H1 (cell line): ENCODE data around the gene SULT6B1. TPM values are rescaled to one million over a fixed set of nuclear protein-coding genes. Genes with fewer than 3 reads are reported as not detected.

Experiments
- CHD2 ChIP-seq: IDR thresholded peaks from 2 replicates; pipeline ENCODE4 v1.6.1; 2012; ENCODE audit warnings: low read length, improper control_type of control experiment
- EZH2 ChIP-seq: fragments of 200-600 bp; sonication (generic); IDR thresholded peaks from 2 replicates; pipeline ENCODE4 v1.7.1; 2012; ENCODE audit warnings: low read depth, mild to moderate bottlenecking, moderate library complexity, low read length, inconsistent platforms; ENCODE audit not compliant: severe bottlenecking
- KDM1A ChIP-seq: fragments of 200-600, 300-600 bp; sonication (generic); IDR thresholded peaks from 2 replicates; pipeline ENCODE4 v1.7.1; 2016; ENCODE audit warnings: mild to moderate bottlenecking, low read length, borderline replicate concordance
- NANOG ChIP-seq: IDR thresholded peaks from 2 replicates; pipeline ENCODE4 v1.6.1; 2011; ENCODE audit warnings: low read length, low read depth, mild to moderate bottlenecking, inconsistent platforms; ENCODE audit not compliant: insufficient read depth, poor library complexity, severe bottlenecking
- NRF1 ChIP-seq: IDR thresholded peaks from 2 replicates; pipeline ENCODE4 v1.6.1; 2011; ENCODE audit warnings: mild to moderate bottlenecking, low read depth, low read length, improper control_type of control experiment
- RNF2 ChIP-seq: fragments of 200-900, 300-1000 bp; sonication (generic); IDR thresholded peaks from 2 replicates; pipeline ENCODE4 v1.7.1; 2016; ENCODE audit warnings: borderline replicate concordance, low read depth, mild to moderate bottlenecking, antibody characterized with exemption, low read length; ENCODE audit not compliant: poor library complexity, severe bottlenecking; ENCODE audit errors: missing control alignments
- RXRA ChIP-seq: IDR thresholded peaks from 2 replicates; pipeline ENCODE4 v1.6.1; 2011; ENCODE audit warnings: low read depth, mild to moderate bottlenecking, low read length, moderate library complexity; ENCODE audit not compliant: insufficient read depth
- SP1 ChIP-seq: IDR thresholded peaks from 2 replicates; pipeline ENCODE4 v1.6.1; 2011; ENCODE audit warnings: low read depth, low read length
- TAF1 ChIP-seq: IDR thresholded peaks from 2 replicates; pipeline ENCODE4 v1.6.1; 2011; ENCODE audit warnings: mild to moderate bottlenecking, low read depth, low read length
- polyA plus RNA-seq, 7 experiments: library from polyadenylated mRNA; depleted of rRNA in 3 of 7; stranded (reverse) in 5 of 7; unstranded in 2 of 7; fragments of >200 nt in 5 of 7; fragments of 200-250 nt in 2 of 7; gene quantifications; 1 replicate in 5 of 7; 2 replicates in 1 of 7; 4 replicates in 1 of 7; pipeline versions ENCODE4 v1.2.1 to v1.2.3, GENCODE V29; 2011 to 2013; ENCODE audit warnings: missing spikeins in 2 of 7, mixed read lengths in 2 of 7
- total RNA-seq: library from RNA; stranded (reverse); fragmentation: NEBNext Ultra II Directional; extraction: Animal tissue kit (Norgen Biotek cat#: 25700); gene quantifications from 2 replicates; pipeline ENCODE4 v1.2.1, GENCODE V29; 2021
- TF ChIP-seq, protein P1 (sequence below): fragments of 300-600 bp; sonication (generic); IDR thresholded peaks from 2 replicates; pipeline ENCODE4 v1.7.1; 2012; ENCODE audit warnings: low read length, moderate library complexity, mild to moderate bottlenecking, inconsistent platforms; ENCODE audit not compliant: insufficient replicate concordance

SULT6B1 gene
- total and polyA plus RNA-seq, 2 of the 8 experiments (the other 6 are each of a cell fraction or from before 2014, with no cell fraction given) = not detected

DNA sequence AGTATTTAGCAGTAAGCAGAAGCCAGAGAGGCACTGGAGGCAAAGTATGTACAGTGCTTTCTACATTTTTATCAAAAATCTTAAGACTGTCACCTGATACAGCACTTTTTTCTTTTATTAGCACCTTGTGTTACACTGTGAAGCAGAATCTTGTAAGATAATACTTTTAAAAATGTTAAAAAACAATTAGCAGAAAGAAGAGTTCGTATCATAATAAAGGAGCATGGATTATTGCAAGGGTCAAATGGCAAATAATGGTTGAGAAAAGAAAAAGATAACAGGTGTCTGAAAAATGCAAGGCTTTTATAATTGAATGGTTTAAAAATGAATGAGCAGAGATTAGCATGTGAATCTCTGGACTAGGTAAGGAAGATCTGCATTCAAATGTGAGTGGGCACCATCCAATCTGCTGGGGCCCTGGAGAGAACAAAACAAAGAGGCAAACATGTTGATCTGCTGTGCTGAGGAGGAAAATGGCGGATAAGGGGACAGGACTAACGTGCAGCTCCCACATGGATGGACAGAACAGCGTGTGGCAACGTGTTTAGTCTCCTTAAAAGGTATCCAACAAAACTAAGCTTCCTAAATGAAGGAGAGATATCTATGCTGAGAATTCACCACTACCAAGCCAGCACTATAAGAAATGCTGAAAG is 17.3 kb upstream of the SULT6B1 start (continued):
- peak; percentile 62 for TF ChIP-seq NANOG
- peak; percentile 57; the same call in 1 of the 2 replicates for TF ChIP-seq TAF1
- TF ChIP-seq EZH2 = no peak
- TF ChIP-seq SP1 = no peak
- no peak for TF ChIP-seq RNF2
- TF ChIP-seq CHD2 = no peak
- TF ChIP-seq, protein P1, sequence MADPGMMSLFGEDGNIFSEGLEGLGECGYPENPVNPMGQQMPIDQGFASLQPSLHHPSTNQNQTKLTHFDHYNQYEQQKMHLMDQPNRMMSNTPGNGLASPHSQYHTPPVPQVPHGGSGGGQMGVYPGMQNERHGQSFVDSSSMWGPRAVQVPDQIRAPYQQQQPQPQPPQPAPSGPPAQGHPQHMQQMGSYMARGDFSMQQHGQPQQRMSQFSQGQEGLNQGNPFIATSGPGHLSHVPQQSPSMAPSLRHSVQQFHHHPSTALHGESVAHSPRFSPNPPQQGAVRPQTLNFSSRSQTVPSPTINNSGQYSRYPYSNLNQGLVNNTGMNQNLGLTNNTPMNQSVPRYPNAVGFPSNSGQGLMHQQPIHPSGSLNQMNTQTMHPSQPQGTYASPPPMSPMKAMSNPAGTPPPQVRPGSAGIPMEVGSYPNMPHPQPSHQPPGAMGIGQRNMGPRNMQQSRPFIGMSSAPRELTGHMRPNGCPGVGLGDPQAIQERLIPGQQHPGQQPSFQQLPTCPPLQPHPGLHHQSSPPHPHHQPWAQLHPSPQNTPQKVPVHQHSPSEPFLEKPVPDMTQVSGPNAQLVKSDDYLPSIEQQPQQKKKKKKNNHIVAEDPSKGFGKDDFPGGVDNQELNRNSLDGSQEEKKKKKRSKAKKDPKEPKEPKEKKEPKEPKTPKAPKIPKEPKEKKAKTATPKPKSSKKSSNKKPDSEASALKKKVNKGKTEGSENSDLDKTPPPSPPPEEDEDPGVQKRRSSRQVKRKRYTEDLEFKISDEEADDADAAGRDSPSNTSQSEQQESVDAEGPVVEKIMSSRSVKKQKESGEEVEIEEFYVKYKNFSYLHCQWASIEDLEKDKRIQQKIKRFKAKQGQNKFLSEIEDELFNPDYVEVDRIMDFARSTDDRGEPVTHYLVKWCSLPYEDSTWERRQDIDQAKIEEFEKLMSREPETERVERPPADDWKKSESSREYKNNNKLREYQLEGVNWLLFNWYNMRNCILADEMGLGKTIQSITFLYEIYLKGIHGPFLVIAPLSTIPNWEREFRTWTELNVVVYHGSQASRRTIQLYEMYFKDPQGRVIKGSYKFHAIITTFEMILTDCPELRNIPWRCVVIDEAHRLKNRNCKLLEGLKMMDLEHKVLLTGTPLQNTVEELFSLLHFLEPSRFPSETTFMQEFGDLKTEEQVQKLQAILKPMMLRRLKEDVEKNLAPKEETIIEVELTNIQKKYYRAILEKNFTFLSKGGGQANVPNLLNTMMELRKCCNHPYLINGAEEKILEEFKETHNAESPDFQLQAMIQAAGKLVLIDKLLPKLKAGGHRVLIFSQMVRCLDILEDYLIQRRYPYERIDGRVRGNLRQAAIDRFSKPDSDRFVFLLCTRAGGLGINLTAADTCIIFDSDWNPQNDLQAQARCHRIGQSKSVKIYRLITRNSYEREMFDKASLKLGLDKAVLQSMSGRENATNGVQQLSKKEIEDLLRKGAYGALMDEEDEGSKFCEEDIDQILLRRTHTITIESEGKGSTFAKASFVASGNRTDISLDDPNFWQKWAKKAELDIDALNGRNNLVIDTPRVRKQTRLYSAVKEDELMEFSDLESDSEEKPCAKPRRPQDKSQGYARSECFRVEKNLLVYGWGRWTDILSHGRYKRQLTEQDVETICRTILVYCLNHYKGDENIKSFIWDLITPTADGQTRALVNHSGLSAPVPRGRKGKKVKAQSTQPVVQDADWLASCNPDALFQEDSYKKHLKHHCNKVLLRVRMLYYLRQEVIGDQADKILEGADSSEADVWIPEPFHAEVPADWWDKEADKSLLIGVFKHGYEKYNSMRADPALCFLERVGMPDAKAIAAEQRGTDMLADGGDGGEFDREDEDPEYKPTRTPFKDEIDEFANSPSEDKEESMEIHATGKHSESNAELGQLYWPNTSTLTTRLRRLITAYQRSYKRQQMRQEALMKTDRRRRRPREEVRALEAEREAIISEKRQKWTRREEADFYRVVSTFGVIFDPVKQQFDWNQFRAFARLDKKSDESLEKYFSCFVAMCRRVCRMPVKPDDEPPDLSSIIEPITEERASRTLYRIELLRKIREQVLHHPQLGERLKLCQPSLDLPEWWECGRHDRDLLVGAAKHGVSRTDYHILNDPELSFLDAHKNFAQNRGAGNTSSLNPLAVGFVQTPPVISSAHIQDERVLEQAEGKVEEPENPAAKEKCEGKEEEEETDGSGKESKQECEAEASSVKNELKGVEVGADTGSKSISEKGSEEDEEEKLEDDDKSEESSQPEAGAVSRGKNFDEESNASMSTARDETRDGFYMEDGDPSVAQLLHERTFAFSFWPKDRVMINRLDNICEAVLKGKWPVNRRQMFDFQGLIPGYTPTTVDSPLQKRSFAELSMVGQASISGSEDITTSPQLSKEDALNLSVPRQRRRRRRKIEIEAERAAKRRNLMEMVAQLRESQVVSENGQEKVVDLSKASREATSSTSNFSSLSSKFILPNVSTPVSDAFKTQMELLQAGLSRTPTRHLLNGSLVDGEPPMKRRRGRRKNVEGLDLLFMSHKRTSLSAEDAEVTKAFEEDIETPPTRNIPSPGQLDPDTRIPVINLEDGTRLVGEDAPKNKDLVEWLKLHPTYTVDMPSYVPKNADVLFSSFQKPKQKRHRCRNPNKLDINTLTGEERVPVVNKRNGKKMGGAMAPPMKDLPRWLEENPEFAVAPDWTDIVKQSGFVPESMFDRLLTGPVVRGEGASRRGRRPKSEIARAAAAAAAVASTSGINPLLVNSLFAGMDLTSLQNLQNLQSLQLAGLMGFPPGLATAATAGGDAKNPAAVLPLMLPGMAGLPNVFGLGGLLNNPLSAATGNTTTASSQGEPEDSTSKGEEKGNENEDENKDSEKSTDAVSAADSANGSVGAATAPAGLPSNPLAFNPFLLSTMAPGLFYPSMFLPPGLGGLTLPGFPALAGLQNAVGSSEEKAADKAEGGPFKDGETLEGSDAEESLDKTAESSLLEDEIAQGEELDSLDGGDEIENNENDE = peak; percentile 93
- no peak for TF ChIP-seq NRF1
- TF ChIP-seq KDM1A = no peak
- TF ChIP-seq RXRA = no peak
